GM18909 (cell line): Measurements from ENCODE around the gene KLHL22.
A peak's percentile ranks its signal among the peaks of the same experiment; 100 is the strongest.
"Not testable (repeated sequence)": the region's sequence is repeated elsewhere in the genome, so short reads cannot be mapped to it uniquely, and the experiment has no call there.

ENCODE experiments used
- ATAC-seq: cut with Tn5 transposase; IDR thresholded peaks from one replicate; pipeline ENCODE4 v1.9.1; 2021; ENCODE audit warnings: mild to moderate bottlenecking; ENCODE audit not compliant: unreplicated experiment, poor library complexity

The KLHL22 gene

GRCh38 chr22:20471126-20471833, 24.3 kb downstream of the KLHL22 start:
- ATAC-seq: no peak

GRCh38 chr22:20470525-20470924, 25.1 kb downstream of the KLHL22 start:
- not testable (repeated sequence) for ATAC-seq

GRCh38 chr22:20469110-20469868, 26.3 kb downstream of the KLHL22 start:
- no peak for ATAC-seq

GRCh38 chr22:20466659-20467379, 28.8 kb downstream of the KLHL22 start:
- no peak for ATAC-seq

GRCh38 chr22:20465759-20466077, 29.9 kb downstream of the KLHL22 start:
- no peak for ATAC-seq

- ATAC-seq: no peak
Observed at GRCh38 chr22:20464912-20465758, 30.5 kb downstream of the KLHL22 start.

- ATAC-seq: no peak
Observed at GRCh38 chr22:20464096-20464614, 31.4 kb downstream of the KLHL22 start.

- no peak for ATAC-seq
Observed at GRCh38 chr22:20463324-20464095, 32.1 kb downstream of the KLHL22 start.

GRCh38 chr22:20459862-20460261, 35.7 kb downstream of the KLHL22 start:
- ATAC-seq: no peak

- ATAC-seq: no peak
Observed at GRCh38 chr22:20459152-20459542, 36.4 kb downstream of the KLHL22 start.

GRCh38 chr22:20458530-20459151, 37.0 kb downstream of the KLHL22 start:
- no peak for ATAC-seq

- ATAC-seq: no peak
Observed at GRCh38 chr22:20457506-20458240, 37.9 kb downstream of the KLHL22 start.

- no peak for ATAC-seq
Observed at GRCh38 chr22:20456722-20457076, 38.9 kb downstream of the KLHL22 start.

- peak; percentile 54 for ATAC-seq
Observed at GRCh38 chr22:20456064-20456721, 39.4 kb downstream of the KLHL22 start.

- no peak for ATAC-seq
Observed at GRCh38 chr22:20455709-20456063, 39.9 kb downstream of the KLHL22 start.

GRCh38 chr22:20453222-20453621, 42.4 kb downstream of the KLHL22 start:
- ATAC-seq: no peak

- no peak for ATAC-seq
Observed at GRCh38 chr22:20451920-20452319, 43.7 kb downstream of the KLHL22 start.
